Measurements from ENCODE around the gene CFAP46. TPM values are rescaled to one million over a fixed set of nuclear protein-coding genes. Genes with fewer than 3 reads are reported as not detected.

Gene CFAP46
- total and polyA plus RNA-seq, 12 donors: 0.15 to 5.5 (median 1.1) TPM; not detected in 3

DNA sequence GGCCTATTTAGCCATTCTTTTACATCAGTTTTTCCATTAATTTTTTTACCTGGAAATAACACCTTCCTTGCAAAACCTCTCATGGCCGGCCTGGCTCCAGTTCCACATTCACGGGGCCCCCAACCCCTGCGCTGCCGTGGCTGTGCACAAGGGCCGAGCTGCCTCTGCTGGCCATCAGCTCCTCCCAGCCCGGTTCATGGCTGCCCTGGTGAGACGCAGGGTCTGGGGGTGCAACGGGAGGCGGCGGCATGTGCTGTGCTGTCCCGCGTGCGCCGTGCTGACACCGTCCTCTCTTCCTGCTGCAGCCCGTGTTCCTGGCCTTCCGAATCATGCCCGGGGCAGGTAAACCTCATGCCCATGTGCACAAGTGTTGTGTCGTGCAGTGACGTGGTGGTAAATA, 160.8 kb downstream of the CFAP46 start:
- DNase-seq: no peak
- H3K4me3 ChIP-seq: no peak overlapping the region
- no peak for TF ChIP-seq POLR2A (IDR thresholded peaks at IDR 0.05)
- TF ChIP-seq, protein P1, sequence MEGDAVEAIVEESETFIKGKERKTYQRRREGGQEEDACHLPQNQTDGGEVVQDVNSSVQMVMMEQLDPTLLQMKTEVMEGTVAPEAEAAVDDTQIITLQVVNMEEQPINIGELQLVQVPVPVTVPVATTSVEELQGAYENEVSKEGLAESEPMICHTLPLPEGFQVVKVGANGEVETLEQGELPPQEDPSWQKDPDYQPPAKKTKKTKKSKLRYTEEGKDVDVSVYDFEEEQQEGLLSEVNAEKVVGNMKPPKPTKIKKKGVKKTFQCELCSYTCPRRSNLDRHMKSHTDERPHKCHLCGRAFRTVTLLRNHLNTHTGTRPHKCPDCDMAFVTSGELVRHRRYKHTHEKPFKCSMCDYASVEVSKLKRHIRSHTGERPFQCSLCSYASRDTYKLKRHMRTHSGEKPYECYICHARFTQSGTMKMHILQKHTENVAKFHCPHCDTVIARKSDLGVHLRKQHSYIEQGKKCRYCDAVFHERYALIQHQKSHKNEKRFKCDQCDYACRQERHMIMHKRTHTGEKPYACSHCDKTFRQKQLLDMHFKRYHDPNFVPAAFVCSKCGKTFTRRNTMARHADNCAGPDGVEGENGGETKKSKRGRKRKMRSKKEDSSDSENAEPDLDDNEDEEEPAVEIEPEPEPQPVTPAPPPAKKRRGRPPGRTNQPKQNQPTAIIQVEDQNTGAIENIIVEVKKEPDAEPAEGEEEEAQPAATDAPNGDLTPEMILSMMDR (IDR thresholded peaks at IDR 0.05): no peak
- peaks cover 29% of the 10 kb centered on the region for H3K27me3 ChIP-seq
- WGBS, 4 donors: 96 to 99% (median 97%) methylated on average over 12 to 20 of the region's 20 CpGs
- no peak overlapping the region for H3K27ac ChIP-seq
- peaks cover 0 to 23% of the 10 kb centered on the region in 2 donors for H3K36me3 ChIP-seq (replicated peaks in 1 of 2)
- intact Hi-C loops (cut with DNase I): no loop called here
- peaks cover 0 to 3% of the 10 kb centered on the region in 2 donors for H3K4me1 ChIP-seq (replicated peaks in 1 of 2)
- H3K9me3 ChIP-seq (replicated peaks in 1 of 3): no peaks in the 10 kb centered on the region

DNA sequence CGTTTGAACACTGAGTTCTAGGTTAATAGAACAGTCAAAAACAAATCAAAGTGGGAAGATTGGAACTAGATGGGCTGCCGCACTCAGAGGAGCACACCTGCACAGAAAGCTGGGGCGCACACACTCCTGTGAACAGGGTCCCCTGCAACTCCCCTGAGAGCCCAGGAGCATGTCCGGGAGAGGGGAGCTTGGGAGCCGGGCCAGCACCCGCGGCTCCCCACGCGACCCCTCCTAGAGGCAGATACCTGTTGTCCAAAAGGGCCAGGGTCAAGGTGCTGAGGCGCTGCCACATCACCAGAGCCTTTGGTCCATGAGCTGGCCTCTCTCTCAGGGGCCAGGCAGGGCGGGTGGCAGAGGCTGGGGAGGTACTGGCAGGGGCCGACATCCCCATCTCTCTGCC, 162.0 kb downstream of the CFAP46 start:
- DNase-seq: no peak
- intact Hi-C loops (cut with DNase I): no loop called here
- Histone ChIP-seq H3K4me1 (replicated peaks in 1 of 2) (no peaks in the 10 kb centered on the region), H3K27me3 (peaks cover 22% of the 10 kb centered on the region), H3K27ac (no peak overlapping the region), H3K9me3 (replicated peaks in 1 of 3) (no peaks in the 10 kb centered on the region), H3K36me3 (replicated peaks in 1 of 2) (peaks cover 0 to 23% of the 10 kb centered on the region in 2 donors), H3K4me3 (no peak overlapping the region)
- WGBS, 4 donors: 88 to 92% (median 90%) methylated on average over 3 to 12 of the region's 12 CpGs
- no peak for TF ChIP-seq POLR2A (IDR thresholded peaks at IDR 0.05)
- TF ChIP-seq, protein P1 (IDR thresholded peaks at IDR 0.05): no peak

DNA sequence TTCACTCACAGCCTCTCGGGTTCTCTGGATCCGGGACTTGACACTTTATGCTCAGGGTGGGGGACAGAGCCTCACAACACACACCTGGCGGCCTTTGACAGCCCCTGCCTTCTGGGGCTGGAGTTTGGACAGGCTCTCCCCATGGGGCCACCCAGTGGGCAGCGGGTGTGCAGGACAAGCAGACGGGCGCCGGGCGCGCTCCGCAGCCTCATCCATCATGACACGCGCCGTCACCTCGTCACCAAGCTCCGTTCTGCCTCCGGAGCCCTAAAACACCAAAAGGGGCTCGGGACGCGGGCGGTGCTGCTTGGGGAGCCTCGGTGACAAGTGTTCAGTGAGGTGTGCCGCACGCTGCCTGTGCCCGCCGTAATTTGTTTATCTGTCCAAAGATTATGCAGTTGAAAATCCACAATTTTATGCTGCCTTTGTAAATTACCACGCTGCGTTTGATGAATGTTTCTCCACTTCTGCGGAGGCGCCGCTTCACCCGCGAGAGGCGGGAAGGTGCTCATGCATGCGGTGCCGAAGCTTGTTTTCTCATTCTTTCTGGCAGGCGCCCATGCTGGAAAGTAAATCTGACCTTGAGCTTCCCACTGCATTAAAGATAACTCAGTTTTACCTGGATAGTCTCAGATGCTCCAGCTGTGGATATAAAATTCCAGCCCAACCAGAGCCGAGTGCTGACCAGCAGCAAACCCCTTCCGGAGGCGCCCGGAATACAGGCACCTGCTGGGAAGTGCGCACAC, 162.6 kb downstream of the CFAP46 start:
- H3K9me3 ChIP-seq (replicated peaks in 1 of 3): no peaks in the 10 kb centered on the region
- H3K27ac ChIP-seq: no peak overlapping the region
- H3K4me1 ChIP-seq (replicated peaks in 1 of 2): no peaks in the 10 kb centered on the region
- WGBS, 4 donors: 94 to 97% (median 96%) methylated on average over 31 to 41 of the region's 41 CpGs
- peaks cover 15% of the 10 kb centered on the region for H3K27me3 ChIP-seq
- H3K4me3 ChIP-seq: no peak overlapping the region
- TF ChIP-seq POLR2A (IDR thresholded peaks at IDR 0.05): no peak
- TF ChIP-seq, protein P1 (IDR thresholded peaks at IDR 0.05): no peak
- H3K36me3 ChIP-seq (replicated peaks in 1 of 2): peaks cover 0 to 23% of the 10 kb centered on the region in 2 donors
- no peak for DNase-seq
- intact Hi-C loops (cut with DNase I): no loop called here

DNA sequence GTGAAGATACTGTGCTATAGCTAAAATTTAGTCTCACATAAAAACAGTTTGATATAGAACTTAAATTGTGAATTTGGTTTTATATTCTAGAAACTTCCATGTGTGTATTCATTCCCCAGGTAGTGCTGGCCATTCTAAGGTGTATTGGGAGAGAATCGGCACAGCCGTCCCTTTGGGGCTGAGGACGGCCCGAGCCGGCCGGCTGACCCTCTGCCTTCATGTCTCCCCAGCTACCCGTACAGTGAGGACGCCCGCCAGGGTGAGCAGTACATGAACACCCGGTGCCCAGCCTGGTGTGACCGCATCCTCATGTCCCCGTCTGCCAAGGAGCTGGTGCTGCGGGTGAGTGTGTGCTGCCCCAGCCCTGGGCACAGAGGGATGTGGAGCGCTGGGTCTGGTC, 164.9 kb downstream of the CFAP46 start:
- no peak overlapping the region for H3K27ac ChIP-seq
- H3K27me3 ChIP-seq: no peaks in the 10 kb centered on the region
- H3K9me3 ChIP-seq (replicated peaks in 1 of 3): no peaks in the 10 kb centered on the region
- H3K36me3 ChIP-seq (replicated peaks in 1 of 2): peaks cover 0 to 18% of the 10 kb centered on the region in 2 donors
- WGBS, 4 donors: 95 to 97% (median 97%) methylated on average over 9 to 14 of the region's 14 CpGs
- no peak overlapping the region for H3K4me3 ChIP-seq
- no peak for DNase-seq
- intact Hi-C loops (cut with DNase I): no loop called here
- TF ChIP-seq, protein P1 (IDR thresholded peaks at IDR 0.05): no peak
- TF ChIP-seq POLR2A (IDR thresholded peaks at IDR 0.05): no peak
- no peaks in the 10 kb centered on the region for H3K4me1 ChIP-seq (replicated peaks in 1 of 2)

Data from adrenal gland (tissue), 12 donors.